Keratinocyte (primary cell): Measurements from ENCODE around the gene WLS. TPM values are rescaled to one million over a fixed set of nuclear protein-coding genes. Genes with fewer than 3 reads are reported as not detected.
A peak's percentile ranks its signal among the peaks of the same experiment; 100 is the strongest.

Source experiments
- DNase-seq: peaks from one replicate; pipeline ENCODE4 v3.0.0-alpha.2; 2011; ENCODE audit warnings: low read depth, missing footprints, low spot score
- FAIRE-seq: peaks from 2 replicates; lab custom pipeline; 2011; peaks lifted over from hg19 to GRCh38; lab: Jason Lieb, UNC
- H2AFZ ChIP-seq: 2 replicates; pipeline ENCODE4 v1.6.0; 2012; ENCODE audit warnings: low read length, control low read depth, inconsistent platforms; ENCODE audit not compliant: control insufficient read depth
- H3K27ac ChIP-seq: 2 replicates; pipeline ENCODE4 v1.5.1; 2011; ENCODE audit warnings: low read length; ENCODE audit not compliant: control insufficient read depth, insufficient read depth
- H3K27me3 ChIP-seq: 3 replicates; pipeline ENCODE4 v1.6.0; 2011; ENCODE audit warnings: low read length; ENCODE audit not compliant: control insufficient read depth, insufficient read depth; ENCODE audit errors: extremely low read depth
- H3K36me3 ChIP-seq, 2 experiments: 2 replicates in 1 of 2; 3 replicates in 1 of 2; pipeline ENCODE4 v1.5.1; 2011; ENCODE audit warnings: low read length in 2 of 2, mild to moderate bottlenecking in 1 of 2; ENCODE audit not compliant: control insufficient read depth in 2 of 2, insufficient read depth in 2 of 2; ENCODE audit errors: extremely low read depth in 1 of 2
- H3K4me1 ChIP-seq: 3 replicates; pipeline ENCODE4 v1.5.1; 2011; ENCODE audit warnings: low read length; ENCODE audit not compliant: control insufficient read depth, insufficient read depth; ENCODE audit errors: extremely low read depth
- H3K4me2 ChIP-seq: 3 replicates; pipeline ENCODE4 v1.6.0; 2011; ENCODE audit warnings: low read depth, low read length; ENCODE audit not compliant: control insufficient read depth, insufficient read depth; ENCODE audit errors: extremely low read depth
- H3K4me3 ChIP-seq, 3 experiments: fragments of 200-600 bp in 1 of 3; sonication (generic) in 1 of 3; 2 replicates in 2 of 3; 3 replicates in 1 of 3; pipeline ENCODE4 v1.5.1; 2011 to 2016; ENCODE audit warnings: low read length in 3 of 3, mild to moderate bottlenecking in 3 of 3, control low read depth in 2 of 3, inconsistent platforms in 1 of 3, low read depth in 1 of 3, mixed read lengths in 1 of 3, mixed run types in 1 of 3, moderate library complexity in 1 of 3; ENCODE audit not compliant: control insufficient read depth in 2 of 3, insufficient read depth in 2 of 3; ENCODE audit errors: extremely low read depth in 1 of 3
- H3K79me2 ChIP-seq: 2 replicates; pipeline ENCODE4 v1.6.0; 2012; ENCODE audit warnings: low read length; ENCODE audit not compliant: control insufficient read depth, insufficient read depth
- H3K9ac ChIP-seq: 3 replicates; pipeline ENCODE4 v1.6.0; 2011; ENCODE audit warnings: low read length; ENCODE audit not compliant: control insufficient read depth, insufficient read depth; ENCODE audit errors: extremely low read depth
- H3K9me1 ChIP-seq: 3 replicates; pipeline ENCODE4 v1.6.0; 2011; ENCODE audit warnings: low read length; ENCODE audit not compliant: control insufficient read depth, insufficient read depth; ENCODE audit errors: extremely low read depth
- H3K9me3 ChIP-seq: 2 replicates; pipeline ENCODE4 v1.5.1; 2012; ENCODE audit warnings: low read depth, low read length; ENCODE audit not compliant: control insufficient read depth
- H4K20me1 ChIP-seq: 3 replicates; pipeline ENCODE4 v1.6.0; 2011; ENCODE audit warnings: low read length; ENCODE audit not compliant: control insufficient read depth, insufficient read depth; ENCODE audit errors: extremely low read depth
- CTCF ChIP-seq, 3 experiments: IDR thresholded peaks in 1 of 3; conservative IDR thresholded peaks in 1 of 3; optimal IDR thresholded peaks in 1 of 3; 2 replicates in 2 of 3; 3 replicates in 1 of 3; pipeline versions ENCODE3 to v1.5.1; 2011; ENCODE audit warnings: low read length in 3 of 3, mild to moderate bottlenecking in 3 of 3, moderate library complexity in 2 of 3, control low read depth in 1 of 3, inconsistent platforms in 1 of 3; ENCODE audit not compliant: insufficient read depth in 2 of 3; ENCODE audit errors: extremely low read depth in 1 of 3
- EZH2 ChIP-seq: IDR thresholded peaks from one replicate; pipeline ENCODE4 v1.6.1; 2012; ENCODE audit warnings: inconsistent platforms, mild to moderate bottlenecking, low read length, moderate library complexity
- dilution Hi-C: fragments of 300-500 bp; cut with MboI; formaldehyde crosslinking; loops from one replicate; pipeline ENCODE4 v1.7.0; 2020; ENCODE audit warnings: low sequenced_read_pairs; ENCODE audit not compliant: extremely low pct_ligation_motif_present
- polyA plus RNA-seq, 5 experiments: library from polyadenylated mRNA; depleted of rRNA in 3 of 5; stranded (reverse) in 3 of 5; stranded (forward) in 1 of 5; unstranded in 1 of 5; fragments of >200 nt; gene quantifications; 1 replicate in 1 of 5; 2 replicates in 3 of 5; 3 replicates in 1 of 5; pipeline versions ENCODE4 v1.2.1 to v1.2.3, GENCODE V29; 2011 to 2012; ENCODE audit warnings: missing spikeins in 2 of 5, low read depth in 1 of 5, low replicate concordance in 1 of 5

Gene WLS
- polyA plus RNA-seq, 1 donor (not counting 4 experiments of a cell fraction or from before 2014, with no cell fraction given), result 92.4 TPM

- H3K9me1 ChIP-seq, result no peaks in the 10 kb centered on the region
- H3K4me2 ChIP-seq, result no peak overlapping the region
- H3K79me2 ChIP-seq, result peaks cover 56% of the 10 kb centered on the region
- H3K27me3 ChIP-seq, result no peaks in the 10 kb centered on the region
- dilution Hi-C loops, result no loop called here
- no peaks in the 10 kb centered on the region for H4K20me1 ChIP-seq
- H3K4me1 ChIP-seq, result peaks cover 34% of the 10 kb centered on the region
- no peaks in the 10 kb centered on the region for H3K36me3 ChIP-seq
- no peak overlapping the region for H3K9ac ChIP-seq
- H3K27ac ChIP-seq, result no peak overlapping the region
- no peak overlapping the region for H2AFZ ChIP-seq
- FAIRE-seq (no peak), DNase-seq (no peak)
- H3K9me3 ChIP-seq, result no peaks in the 10 kb centered on the region
- no peak overlapping the region for H3K4me3 ChIP-seq
- no peak for TF ChIP-seq CTCF (optimal IDR thresholded peaks at IDR 0.05 in 1 of 3, IDR thresholded peaks at IDR 0.05 in 1 of 3, conservative IDR thresholded peaks at IDR 0.05 in 1 of 3; ENCODE audit: extremely low read depth in 1 of 3, insufficient read depth in 2 of 3, low read length in 3 of 3)
- no peak for TF ChIP-seq EZH2
These were observed 16.1 kb downstream of the WLS start for GRCh38 chr1:68216089-68216772.

DNA sequence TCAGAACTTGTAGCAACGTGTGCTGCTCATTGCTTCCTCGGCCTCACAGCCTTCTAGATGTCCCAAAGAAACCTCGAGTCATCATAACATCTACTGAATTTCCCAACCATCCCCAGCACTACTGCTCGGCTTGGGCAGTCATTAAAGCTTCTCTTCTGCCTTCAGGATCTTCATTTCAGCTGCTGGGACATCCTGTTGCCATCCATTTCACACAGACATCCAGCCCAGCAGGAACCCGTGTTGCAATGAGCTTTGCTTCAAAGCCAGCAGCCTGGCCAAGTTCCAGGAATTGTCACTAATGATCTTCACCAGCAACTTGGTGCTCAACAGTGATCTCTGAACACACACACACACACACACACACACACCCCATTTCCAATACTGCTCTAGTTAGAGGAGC, 18.5 kb downstream of the WLS start:
- TF ChIP-seq EZH2 (no peak), CTCF (optimal IDR thresholded peaks at IDR 0.05 in 1 of 3, IDR thresholded peaks at IDR 0.05 in 1 of 3, conservative IDR thresholded peaks at IDR 0.05 in 1 of 3; ENCODE audit: extremely low read depth in 1 of 3, insufficient read depth in 2 of 3, low read length in 3 of 3) (no peak)
- H3K4me1 ChIP-seq, result peaks cover 17% of the 10 kb centered on the region
- DNase-seq (no peak), FAIRE-seq (peak; percentile 77)
- H3K36me3 ChIP-seq, result no peaks in the 10 kb centered on the region
- H4K20me1 ChIP-seq, result no peaks in the 10 kb centered on the region
- peak overlapping the region; percentile 58 for H3K4me2 ChIP-seq
- H3K9me1 ChIP-seq, result no peaks in the 10 kb centered on the region
- H3K4me3 ChIP-seq, result no peak overlapping the region
- H2AFZ ChIP-seq, result peak overlapping the region; percentile 62
- dilution Hi-C loops, result no loop called here
- H3K27me3 ChIP-seq, result no peaks in the 10 kb centered on the region
- no peaks in the 10 kb centered on the region for H3K9me3 ChIP-seq
- no peak overlapping the region for H3K9ac ChIP-seq
- peak overlapping the region; percentile 3 for H3K27ac ChIP-seq
- H3K79me2 ChIP-seq, result peaks cover 54% of the 10 kb centered on the region
